GM18951 (cell line): ENCODE results near the gene FBXW9.
"Not testable (repeated sequence)": the region's sequence is repeated elsewhere in the genome, so short reads cannot be mapped to it uniquely, and the experiment has no call there.

ENCODE experiments used
- POLR2A ChIP-seq: IDR thresholded peaks from 4 replicates; pipeline ENCODE4 v1.6.1; 2011; ENCODE audit warnings: mild to moderate bottlenecking; ENCODE audit not compliant: insufficient read length, insufficient read depth; ENCODE audit errors: extremely low read depth
- in situ Hi-C: fragments of 300-500 bp; cut with MboI; formaldehyde crosslinking; loops from one replicate; pipeline ENCODE4 v1.12.0; 2022; ENCODE audit warnings: low sequenced_read_pairs, mixed read lengths, inconsistent platforms; ENCODE audit not compliant: unreplicated experiment

The FBXW9 gene

GRCh38 chr19:12681074-12681987, 15.1 kb downstream of the FBXW9 start, which contains the start of gene DHPS:
TSS of gene DHPS (minus strand) at chr19:12681880. CDS start at chr19:12681766, 114 bp downstream.
- in situ Hi-C loops = no loop called here
- peak; percentile 72 for TF ChIP-seq POLR2A

GRCh38 chr19:12680034-12680433, 16.4 kb downstream of the FBXW9 start:
- TF ChIP-seq POLR2A = no peak
- in situ Hi-C loops = no loop called here

GRCh38 chr19:12678039-12678438, 18.4 kb downstream of the FBXW9 start:
- in situ Hi-C loops = not testable (repeated sequence)

GRCh38 chr19:12676928-12677327, 19.5 kb downstream of the FBXW9 start:
- TF ChIP-seq POLR2A = no peak
- in situ Hi-C loops = no loop called here

- in situ Hi-C loops = no loop called here
- no peak for TF ChIP-seq POLR2A
Observed at GRCh38 chr19:12676384-12676792, 20.0 kb downstream of the FBXW9 start.

- no peak for TF ChIP-seq POLR2A
- in situ Hi-C loops = no loop called here
Observed at GRCh38 chr19:12675940-12676339, 20.5 kb downstream of the FBXW9 start.

- no peak for TF ChIP-seq POLR2A
Observed at GRCh38 chr19:12675399-12675798, 21.0 kb downstream of the FBXW9 start.

GRCh38 chr19:12672744-12673143, 23.7 kb downstream of the FBXW9 start:
- in situ Hi-C loops = loop anchor here (5.0 kb wide), 1 partner anchor 105 kb away; no protein-coding TSS in a partner anchor
- TF ChIP-seq POLR2A = no peak

More at GRCh38 chr19:12675399-12675798, 21.0 kb downstream of the FBXW9 start:
- in situ Hi-C loops = no loop called here

GRCh38 chr19:12670159-12670928, 26.1 kb downstream of the FBXW9 start:
- in situ Hi-C loops = loop anchor here (5.0 kb wide), 1 partner anchor 103 kb away; no protein-coding TSS in a partner anchor
- no peak for TF ChIP-seq POLR2A

GRCh38 chr19:12669270-12670158, 26.9 kb downstream of the FBXW9 start:
- TF ChIP-seq POLR2A = peak; percentile 62
- in situ Hi-C loops = loop anchor here (5.0 kb wide), 1 partner anchor 102 kb away; no protein-coding TSS in a partner anchor

- in situ Hi-C loops = no loop called here
- TF ChIP-seq POLR2A = no peak
Observed at GRCh38 chr19:12668932-12669269, 27.5 kb downstream of the FBXW9 start.

- in situ Hi-C loops = no loop called here
- no peak for TF ChIP-seq POLR2A
Observed at GRCh38 chr19:12668346-12668745, 28.1 kb downstream of the FBXW9 start.
